Measurements from ENCODE around the gene ORM2.
A peak's percentile ranks its signal among the peaks of the same experiment; 100 is the strongest.

ORM2 gene

DNA sequence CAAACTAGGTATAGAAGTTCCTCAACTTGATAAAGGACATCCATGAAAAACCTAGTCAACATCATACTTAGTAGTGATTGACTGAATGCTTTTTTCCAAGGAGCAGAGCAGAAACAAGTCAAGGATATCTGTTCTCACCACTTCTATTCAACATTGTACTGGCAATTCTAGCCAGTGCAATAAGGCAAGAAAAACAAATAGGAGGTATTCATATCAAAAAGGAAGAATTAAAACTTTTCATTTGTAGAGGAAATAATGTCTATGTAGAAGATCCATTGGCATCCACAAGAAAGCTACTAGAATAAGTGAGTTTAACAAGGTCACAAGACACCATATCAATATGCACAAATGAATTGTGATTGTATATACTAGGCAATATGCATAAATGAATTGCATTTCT is 35.0 kb upstream of the ORM2 start:
- DNase-seq (ENCODE audit: low spot score) = no peak

DNA sequence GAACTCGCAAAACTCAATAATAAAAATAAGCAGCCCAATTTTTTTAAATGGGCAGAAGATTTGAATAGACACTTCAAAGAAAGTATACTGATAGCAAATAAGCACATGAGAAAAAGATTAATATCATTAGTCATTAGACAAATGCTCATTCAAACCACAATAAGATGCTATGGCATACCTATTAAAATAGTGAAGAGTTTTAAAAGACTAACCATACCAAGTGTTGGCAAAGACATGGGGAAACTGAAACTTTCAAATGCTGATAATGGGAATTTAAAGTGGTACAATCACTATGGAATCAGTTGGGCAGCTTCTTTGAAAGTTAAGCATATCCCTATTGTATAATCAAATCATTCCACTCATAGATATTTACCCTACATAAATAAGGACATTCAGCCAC is 33.3 kb upstream of the ORM2 start:
- no peak for DNase-seq (ENCODE audit: low spot score)

DNA sequence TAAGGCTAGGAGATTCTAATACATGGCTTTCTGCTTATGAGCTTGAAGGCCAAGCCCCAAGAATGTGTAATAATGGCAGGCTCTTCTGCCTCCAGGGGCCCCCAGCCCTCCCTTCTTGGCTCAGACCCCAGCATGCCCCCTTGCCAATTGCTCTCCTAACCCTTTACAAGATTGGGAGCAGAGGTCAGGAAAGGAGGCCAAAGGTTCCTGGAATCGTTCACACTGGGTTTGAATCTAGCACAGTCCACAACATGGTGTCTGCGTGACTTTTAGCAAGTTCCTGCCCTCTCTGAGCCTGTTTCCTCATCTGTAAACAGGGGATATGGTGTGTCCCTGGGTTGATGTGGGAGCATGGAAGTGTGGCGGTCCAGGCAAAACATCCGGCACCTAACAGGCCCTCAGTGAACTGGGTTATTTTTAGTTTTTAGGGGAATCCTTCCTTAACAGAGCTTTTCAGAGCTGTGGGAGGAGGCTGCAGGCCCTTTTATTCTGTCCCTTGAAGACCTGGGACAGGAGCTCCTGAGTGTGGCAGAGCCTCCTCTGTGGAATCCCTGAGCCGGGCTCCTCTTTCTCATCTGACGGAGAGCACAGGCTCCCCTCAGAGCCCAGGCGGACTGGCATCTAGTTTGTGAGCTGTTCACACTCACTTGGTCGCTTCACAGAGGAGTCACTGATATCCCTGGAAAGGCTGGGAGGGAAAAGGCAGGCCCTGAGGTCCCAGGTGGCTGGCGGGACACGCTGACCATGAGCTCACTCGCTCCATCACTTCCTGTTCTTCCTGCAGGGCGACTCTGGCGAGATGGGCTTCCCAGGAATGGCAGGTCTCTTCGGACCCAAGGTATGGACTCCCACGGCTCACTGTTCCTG is 30.1 kb upstream of the ORM2 start:
- no peak for DNase-seq (ENCODE audit: low spot score)

DNA sequence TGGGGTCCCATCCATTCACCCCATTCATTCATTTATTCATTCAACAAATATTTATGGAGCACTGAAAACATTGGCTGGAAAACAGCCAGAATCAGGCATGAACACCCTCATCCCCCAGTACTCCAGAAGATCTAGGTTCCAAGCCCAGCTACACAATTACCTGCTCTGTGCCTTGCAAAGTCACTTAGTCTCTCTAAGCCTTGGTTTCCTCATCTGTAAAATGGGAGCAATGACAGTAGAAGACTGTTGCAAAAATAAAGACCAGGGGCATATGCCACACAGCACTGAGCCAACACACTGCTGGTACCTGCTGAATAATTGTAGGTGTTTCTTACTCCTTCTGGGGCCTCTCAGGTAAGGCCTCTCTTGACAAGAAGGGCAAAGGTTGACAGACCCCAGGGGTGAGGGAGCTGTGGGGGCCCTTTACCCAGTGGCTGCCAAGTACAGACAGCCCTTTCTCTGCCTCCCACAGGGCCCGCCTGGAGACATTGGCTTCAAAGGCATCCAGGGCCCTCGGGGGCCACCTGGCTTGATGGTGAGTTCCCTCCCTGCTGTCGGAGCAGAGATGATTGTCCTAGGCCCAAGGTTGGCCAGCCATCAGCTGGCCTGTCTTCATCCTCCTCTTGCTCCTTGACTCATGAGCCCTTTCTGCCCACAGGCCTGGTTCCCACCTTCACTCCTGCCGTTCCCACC is 29.4 kb upstream of the ORM2 start:
- DNase-seq (ENCODE audit: low spot score) = no peak

DNA sequence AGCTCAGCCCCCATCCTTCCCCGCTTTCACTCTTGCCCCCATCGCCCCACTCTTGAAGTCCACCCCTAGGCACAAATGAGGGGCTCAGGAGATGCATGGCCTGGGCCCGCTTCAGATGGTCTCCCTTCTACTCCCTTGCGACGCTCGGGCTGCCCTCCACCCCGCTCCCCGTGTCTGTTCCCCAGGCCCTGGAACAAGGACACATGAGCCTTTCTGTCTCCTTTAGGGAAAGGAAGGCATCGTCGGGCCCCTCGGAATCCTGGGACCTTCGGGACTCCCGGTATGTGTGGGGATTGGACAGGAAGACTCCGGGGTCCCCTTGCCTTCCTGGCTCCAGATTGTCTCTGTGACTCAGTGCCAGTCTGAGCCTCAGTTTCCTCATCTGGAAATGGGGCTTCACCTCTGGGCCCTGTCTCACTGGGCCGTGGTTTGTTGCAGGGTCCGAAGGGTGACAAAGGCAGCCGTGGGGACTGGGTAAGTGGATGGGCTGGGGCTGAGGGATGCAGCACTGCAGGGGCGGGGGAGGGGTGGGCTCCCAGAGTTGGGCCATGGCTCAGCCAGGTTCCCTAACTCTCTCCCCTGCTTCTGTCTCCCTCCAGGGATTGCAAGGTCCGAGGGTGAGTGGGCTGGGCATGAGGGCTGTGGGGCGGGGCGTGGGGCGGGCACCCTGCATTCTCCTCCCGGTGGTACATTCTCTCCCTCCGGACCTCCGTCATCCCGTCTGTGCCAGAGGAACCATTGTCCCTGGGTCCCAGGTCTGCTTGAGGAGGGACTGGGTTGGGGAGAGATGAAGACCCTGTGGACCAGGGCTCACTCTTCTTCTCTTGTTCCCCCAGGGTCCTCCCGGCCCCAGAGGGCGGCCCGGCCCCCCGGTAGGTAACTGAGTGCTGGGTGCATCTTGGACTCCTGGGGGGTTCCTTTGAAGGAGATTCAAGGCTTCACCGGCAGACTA is 28.5 kb upstream of the ORM2 start:
- no peak for DNase-seq (ENCODE audit: low spot score)

DNA sequence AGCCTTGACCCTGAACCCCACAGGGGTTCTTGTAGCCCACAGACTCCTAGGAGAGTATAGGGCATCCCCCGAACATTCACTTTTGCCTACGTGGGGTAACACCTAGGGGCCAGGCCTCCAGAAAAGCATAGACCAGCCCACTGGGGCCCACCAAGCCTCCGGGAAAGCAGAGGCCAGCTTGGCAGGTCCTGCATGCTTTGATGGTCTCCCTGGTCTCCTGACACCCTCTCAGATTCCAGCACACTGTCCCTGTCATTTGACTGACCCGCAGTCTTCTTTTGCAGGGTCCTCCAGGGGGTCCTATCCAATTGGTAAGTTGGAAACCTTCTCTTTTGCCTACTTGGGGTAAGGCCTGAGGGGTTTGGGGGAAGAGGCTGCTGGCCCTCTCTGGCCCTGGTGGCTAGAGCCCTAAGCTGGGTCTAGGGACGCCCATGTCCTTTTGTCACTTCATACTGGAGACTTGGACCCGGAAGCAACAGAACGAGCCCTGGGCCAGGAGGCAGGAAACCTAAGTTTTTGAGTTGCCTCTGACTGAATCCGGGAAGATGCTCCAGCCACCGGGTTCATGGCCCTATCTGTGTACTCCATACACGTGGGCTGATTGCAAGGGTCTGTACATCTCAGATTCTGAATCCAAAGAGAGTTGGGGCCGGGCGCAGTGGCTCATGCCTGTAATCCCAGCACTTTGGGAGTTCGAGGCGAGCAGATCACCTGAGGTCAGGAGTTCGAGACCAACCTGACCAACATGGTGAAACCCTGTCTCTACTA is 27.7 kb upstream of the ORM2 start:
- no peak for DNase-seq (ENCODE audit: low spot score)

DNA sequence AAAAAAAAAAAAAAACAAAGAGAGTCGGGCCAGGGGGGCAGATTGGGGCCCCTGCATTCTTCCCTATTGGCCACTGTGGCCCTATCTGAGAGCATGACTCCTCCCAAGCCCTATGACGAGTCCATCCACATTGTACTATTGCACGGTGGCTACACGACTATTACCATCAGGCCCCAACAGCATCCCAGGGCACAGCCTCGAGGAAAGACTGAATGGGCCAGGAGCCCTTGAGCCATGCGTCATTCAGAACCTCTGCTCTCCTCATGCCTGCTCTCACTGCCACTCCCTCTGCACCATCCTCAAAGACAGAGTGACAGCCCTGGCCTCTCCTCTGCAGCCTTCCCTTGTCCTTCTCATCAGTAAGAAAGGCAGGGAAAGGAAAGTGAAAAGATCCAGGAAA is 26.9 kb upstream of the ORM2 start:
- DNase-seq (ENCODE audit: low spot score) = no peak

DNA sequence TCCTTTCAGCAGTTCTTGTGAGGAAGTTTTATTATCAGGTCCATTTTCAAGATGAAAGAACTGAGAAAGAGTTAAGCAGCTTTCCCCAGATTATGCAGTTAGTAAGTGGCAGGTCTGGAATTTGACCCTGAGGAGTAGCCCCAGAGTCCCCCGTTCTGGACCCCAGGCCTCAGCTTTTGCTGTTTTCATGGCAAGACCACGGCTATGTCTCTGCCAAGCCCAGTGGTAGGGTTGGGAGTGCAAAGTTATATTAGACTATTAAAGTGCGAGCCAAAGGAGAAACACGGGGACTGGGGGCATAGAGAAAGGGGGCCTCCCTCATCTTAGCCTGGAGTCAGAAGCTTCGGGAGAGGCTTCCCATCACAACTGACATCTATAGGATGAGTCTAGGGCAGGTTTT is 26.1 kb upstream of the ORM2 start:
- no peak for DNase-seq (ENCODE audit: low spot score)

DNA sequence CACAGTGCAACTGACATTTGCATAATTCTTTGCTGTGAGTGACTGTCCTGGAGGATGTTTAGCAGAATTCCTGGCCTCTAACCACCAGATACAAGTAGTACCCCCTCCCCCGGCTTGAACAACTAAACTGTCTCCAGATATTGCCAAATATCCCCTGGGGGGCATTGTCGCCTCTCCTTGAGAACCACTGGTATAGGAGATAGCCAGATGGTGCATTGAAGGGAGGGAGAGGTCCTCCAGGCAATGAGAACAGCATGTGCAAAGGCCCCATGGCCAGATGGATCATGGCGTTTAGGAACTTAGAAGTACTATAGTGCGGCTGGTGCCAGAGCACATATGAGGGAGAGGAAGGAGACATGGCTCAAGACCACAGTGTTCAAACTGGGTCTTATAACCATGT is 25.7 kb upstream of the ORM2 start:
- DNase-seq (ENCODE audit: low spot score) = no peak

DNA sequence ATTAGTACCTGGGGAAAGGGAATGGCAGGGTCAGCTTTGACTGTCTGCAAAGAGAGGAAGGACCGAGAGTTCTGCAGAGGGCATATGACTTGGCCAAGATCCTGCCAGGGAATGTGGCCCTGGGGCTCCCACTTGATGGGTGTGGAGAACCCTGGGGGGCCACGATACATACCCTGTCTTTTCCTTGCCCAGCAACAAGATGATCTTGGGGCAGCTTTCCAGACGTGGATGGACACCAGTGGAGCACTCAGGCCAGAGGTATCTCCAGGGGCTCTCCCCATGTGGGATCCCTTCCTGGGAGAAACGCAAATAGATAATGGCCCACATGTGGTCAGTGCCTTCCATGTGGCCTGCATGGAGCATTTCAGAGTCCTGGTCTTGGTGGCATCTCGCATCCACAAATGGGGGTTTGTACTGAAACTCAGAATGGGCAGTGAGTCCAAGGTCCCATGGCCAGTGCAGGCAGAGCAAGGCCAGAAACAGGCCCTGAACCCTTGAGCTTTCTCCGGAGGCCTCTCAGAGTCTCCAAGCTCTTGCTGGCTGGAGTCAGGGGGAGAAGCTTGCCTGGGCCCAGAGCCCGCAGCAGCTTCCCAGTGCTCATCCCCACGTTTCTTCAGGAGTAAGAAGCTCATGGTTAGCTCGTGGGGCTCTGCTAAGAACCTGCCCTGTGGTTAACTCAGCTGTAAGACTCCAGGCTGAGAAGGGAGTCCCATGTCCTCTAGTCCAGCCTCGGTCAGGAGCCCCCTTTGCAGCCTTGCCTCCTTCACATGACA is 25.1 kb upstream of the ORM2 start:
- DNase-seq (ENCODE audit: low spot score) = no peak

DNA sequence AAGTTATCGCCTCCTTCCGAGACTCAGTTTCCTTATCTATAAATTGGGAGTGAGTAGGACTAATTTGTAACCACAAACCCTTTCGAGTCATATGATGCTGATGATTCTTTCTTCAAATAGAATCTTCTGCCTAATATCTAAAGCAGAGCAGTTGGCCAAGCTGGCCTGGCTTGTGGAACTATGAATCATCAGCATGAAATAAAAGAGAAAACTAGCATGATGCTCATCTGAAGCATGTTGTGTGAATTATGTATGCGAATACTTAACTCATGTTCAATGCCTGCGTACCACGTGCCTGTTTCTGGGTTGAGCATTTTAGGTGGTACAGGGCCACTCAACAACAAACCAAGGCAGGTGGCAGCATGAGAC is 21.8 kb upstream of the ORM2 start:
- DNase-seq (ENCODE audit: low spot score) = peak; percentile 35

DNA sequence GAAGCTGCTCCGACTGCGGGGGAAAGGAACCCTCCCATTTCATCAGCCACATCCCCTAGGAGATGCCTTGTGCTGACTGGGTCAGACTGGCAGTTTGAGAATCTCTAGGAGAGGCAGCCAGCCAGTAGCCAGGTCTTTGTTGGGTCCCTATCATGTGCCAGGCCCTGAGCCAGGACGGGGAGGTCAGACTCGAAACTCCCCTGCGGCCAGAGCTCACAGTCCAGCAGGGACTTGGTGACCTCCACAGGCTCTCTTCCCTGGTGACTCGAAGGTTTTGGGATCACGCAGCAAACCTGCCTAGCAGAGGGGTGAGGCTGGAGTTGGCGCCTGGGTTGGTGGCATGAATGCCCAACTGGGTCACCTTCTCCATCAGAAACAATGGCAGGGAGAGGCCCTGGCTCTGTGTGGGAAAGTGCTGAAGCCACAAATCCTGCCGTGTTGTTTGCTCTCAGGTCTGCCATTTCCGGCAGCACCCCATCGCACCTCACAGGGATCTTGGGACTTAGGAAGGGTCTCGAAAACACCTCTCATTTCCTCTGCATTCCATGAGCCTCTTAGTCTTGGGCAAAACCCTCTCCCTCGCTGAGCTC is 21.2 kb upstream of the ORM2 start:
- no peak for DNase-seq (ENCODE audit: low spot score)

DNA sequence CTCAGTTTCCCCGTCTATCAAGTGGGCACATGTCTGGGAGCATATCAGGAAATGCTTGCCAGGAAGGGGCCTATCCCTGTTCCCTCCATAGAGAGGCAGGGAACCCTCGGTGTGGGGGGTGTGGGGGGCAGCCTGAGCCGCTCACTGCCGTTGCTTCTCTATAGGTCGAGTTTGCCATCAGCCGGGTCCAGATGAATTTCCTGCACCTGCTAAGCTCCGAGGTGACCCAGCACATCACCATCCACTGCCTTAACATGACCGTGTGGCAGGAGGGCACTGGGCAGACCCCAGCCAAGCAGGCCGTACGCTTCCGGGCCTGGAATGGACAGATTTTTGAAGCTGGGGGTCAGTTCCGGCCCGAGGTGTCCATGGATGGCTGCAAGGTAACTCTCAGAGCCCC is 20.6 kb upstream of the ORM2 start:
- no peak for DNase-seq (ENCODE audit: low spot score)

DNA sequence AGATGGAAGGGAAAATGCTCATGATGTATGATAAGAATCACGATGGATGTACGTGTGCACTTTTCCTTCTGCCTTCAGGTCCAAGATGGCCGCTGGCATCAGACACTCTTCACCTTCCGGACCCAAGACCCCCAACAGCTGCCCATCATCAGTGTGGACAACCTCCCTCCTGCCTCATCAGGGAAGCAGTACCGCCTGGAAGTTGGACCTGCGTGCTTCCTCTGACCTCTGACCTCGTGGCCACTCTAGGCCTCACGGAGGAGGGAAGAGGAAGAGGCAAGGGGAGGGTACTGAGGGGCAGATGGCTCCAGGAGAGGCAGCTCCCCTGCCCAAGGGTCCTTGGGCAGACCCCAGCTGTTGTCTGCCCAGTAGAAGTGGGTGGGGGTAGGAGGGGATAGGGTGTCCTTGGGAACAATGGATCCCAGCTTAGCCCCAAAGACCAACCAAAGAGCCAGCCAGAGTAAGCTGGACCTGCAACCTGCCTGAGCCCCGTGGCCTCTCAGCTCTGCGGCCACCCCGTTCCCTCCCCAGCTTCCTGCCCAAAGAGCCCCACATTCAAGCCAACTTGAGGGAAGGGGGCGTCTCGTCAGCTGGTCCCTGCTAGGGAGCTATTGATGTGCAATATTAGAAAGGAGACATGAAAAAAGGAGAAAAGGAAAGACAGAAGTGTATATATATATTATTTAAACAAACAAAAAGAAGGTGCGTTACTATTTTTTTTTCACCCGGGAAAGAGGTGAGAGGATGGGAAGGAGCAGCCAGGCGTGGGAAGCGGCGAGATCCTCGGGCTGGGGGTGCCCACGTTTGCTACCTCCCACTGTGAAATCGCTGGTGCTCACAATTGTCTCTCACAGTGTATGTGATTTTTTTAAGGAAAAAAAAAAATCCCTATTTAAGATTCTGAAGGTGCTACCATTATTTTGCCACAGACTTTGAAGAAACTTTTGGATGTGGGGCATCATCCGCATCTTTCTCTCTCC is 18.9 kb upstream of the ORM2 start:
- no peak for DNase-seq (ENCODE audit: low spot score)

DNA sequence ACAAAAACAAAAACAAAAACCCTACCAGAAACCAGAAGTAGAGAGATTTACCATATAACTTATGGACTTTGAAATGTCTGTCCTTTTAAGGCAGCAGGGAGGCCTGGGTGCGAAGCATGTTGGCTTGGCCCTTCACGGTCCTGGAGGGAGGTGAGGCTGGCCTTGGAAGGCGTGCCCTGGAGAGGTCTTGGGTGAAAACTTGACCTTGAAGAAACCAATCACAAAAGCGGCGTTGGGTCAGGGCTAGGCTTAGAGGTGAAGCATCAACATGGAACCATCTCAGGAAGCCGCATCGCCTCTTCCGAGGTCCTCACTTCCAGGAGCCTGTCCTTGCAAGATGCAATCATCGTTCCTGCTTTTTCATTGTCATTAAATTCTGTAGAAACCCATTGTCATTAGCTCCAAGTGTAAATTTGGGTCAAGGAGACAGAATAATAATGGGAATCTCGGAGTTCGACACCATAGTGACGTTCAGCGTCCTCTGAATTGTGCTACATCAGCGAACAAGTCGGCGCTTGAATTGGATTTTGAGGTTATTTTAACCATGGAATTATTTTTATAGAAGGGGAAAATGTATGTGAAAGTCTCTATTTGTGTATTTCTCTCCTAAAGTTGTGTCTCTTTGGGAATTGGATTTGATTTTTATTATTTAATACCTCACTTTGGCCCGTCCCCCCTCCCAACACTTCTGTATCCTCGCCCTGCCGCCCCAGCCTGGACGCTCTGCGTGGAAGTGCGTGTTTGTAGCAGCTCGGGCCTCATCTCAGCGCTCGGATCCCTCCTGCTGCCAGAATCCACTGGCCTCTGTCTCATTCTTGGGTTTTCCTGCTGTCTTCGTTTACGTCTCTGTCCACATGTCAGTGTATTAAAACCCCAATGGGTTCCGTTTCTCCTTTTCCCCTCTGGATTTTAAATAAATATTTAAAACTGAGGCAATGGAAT is 17.8 kb upstream of the ORM2 start:
- no peak for DNase-seq (ENCODE audit: low spot score)

DNA sequence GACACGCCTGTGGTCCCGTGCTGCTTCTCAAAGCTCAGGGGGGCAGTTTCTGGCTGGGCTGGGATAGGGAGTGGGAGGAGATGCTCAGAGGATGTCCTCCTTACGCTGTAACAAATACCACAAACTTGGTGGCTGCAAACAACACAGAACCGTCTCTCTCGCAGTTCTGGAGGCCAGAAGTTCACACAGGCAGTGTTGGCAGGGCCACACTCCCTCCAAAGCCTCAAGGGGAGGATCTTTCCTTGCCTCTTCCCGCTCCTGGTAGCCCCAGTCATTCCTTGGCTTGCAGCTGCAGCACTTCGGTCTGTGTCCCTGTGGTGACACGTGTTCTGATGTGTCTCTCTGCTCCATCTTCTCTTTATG is 17.2 kb upstream of the ORM2 start:
- DNase-seq (ENCODE audit: low spot score) = no peak

DNA sequence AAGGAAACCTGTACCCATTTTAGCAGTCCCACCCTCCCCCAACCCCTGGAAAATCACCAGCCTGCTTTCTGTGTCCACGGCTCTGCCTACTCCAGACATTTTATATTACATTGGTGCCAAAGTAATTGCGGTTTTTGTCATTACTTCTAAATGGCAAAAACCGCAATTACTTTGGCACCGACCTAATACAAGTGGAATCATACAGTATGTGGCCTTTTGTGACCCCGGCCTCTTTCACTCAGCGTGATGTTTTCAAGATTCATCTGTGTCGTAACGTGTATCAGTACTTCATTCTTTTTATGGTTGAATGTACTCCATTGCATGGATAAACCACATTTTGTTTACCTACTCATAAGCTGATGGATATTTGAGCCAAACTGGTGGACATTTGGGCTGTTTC is 16.5 kb upstream of the ORM2 start:
- DNase-seq (ENCODE audit: low spot score) = no peak

DNA sequence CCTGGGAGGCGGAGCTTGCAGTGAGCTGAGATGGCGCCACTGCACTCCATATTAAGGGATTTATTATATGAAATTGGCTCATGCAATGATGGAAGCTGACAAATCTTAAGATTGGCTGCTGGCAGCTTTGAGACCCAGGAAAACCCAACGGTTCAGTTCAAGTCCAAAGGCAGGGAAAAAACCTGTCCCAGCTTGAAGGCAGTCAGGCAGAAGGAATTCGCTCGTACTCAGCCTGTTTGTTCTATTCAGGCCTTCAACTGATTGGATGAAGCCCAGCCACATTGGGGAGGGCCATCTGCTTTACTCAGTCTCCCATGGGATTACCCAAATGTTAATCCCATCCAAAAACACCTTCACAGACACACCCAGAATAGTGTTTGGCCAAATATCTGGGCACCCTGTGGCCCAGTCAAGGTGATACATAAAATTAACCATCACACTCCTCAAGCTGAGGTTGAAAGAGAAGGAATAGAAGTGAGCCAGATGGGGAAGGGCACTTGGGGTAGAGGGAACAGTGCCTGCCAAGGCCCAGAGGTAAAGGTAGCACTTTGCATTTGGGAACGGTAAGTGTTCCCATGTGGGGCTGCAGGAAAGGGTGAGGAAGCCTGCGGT is 15.3 kb upstream of the ORM2 start:
- no peak for DNase-seq (ENCODE audit: low spot score)

Data from AG08395 (cell line).